Measurements from ENCODE around the gene HERPUD2.
"Not testable (repeated sequence)": the region's sequence is repeated elsewhere in the genome, so short reads cannot be mapped to it uniquely, and the experiment has no call there.

The HERPUD2 gene

GRCh38 chr7:35599061-35599460 lies 95.9 kb downstream of the HERPUD2 start:
- no peak for DNase-seq

- DNase-seq = no peak
Observed at GRCh38 chr7:35596061-35596460, 98.9 kb downstream of the HERPUD2 start.

- no peak for DNase-seq
Observed at GRCh38 chr7:35593899-35594298, 101.0 kb downstream of the HERPUD2 start.

- DNase-seq = no peak
Observed at GRCh38 chr7:35588647-35589046, 106.3 kb downstream of the HERPUD2 start.

GRCh38 chr7:35584990-35585389 lies 109.9 kb downstream of the HERPUD2 start:
- no peak for DNase-seq

- DNase-seq = not testable (repeated sequence)
Observed at GRCh38 chr7:35584533-35584932, 110.4 kb downstream of the HERPUD2 start.

All from right hindlimb (tissue), 1 donor.